H9 (cell line): ENCODE results near the gene PIK3CG. TPM values are rescaled to one million over a fixed set of nuclear protein-coding genes. Genes with fewer than 3 reads are reported as not detected.

ENCODE experiments used
- DNase-seq: peaks from one replicate; pipeline ENCODE4 v3.0.0-alpha.2; 2017
- H2AFZ ChIP-seq: one replicate; pipeline ENCODE4 v1.6.1; 2013; ENCODE audit warnings: mild to moderate bottlenecking, low read length, control low read depth, moderate library complexity
- H2AK5ac ChIP-seq: 2 replicates; pipeline ENCODE4 v1.6.1; 2013; ENCODE audit warnings: low read length, control low read depth, mixed read lengths; ENCODE audit not compliant: insufficient read length
- H2BK120ac ChIP-seq: one replicate; pipeline ENCODE4 v1.6.1; 2013; ENCODE audit warnings: low read depth, mild to moderate bottlenecking, low read length, control low read depth, inconsistent platforms; ENCODE audit not compliant: poor library complexity, severe bottlenecking
- H2BK12ac ChIP-seq: 2 replicates; pipeline ENCODE4 v1.6.1; 2013; ENCODE audit warnings: low read length, control low read depth, mixed read lengths, low read depth; ENCODE audit not compliant: insufficient read length
- H2BK15ac ChIP-seq: 2 replicates; pipeline ENCODE4 v1.6.1; 2013; ENCODE audit warnings: low read depth, low read length, control low read depth
- H2BK20ac ChIP-seq: one replicate; pipeline ENCODE4 v1.6.1; 2013; ENCODE audit warnings: low read depth, mild to moderate bottlenecking, low read length, control low read depth, inconsistent platforms; ENCODE audit not compliant: poor library complexity, severe bottlenecking
- H2BK5ac ChIP-seq: 2 replicates; pipeline ENCODE4 v1.6.1; 2013; ENCODE audit warnings: low read length, control low read depth, mixed read lengths; ENCODE audit not compliant: insufficient read length
- H3K14ac ChIP-seq: 2 replicates; pipeline ENCODE4 v1.6.1; 2013; ENCODE audit warnings: low read length, control low read depth; ENCODE audit not compliant: insufficient read depth
- H3K18ac ChIP-seq: 2 replicates; pipeline ENCODE4 v1.6.1; 2013; ENCODE audit warnings: low read depth, mild to moderate bottlenecking, mixed read lengths, low read length, control low read depth; ENCODE audit not compliant: insufficient read length
- H3K23ac ChIP-seq: 2 replicates; pipeline ENCODE4 v1.6.1; 2013; ENCODE audit warnings: low read length, control low read depth, mixed read lengths, low read depth; ENCODE audit not compliant: insufficient read length
- H3K23me2 ChIP-seq: 2 replicates; pipeline ENCODE4 v1.6.1; 2013; ENCODE audit warnings: low read depth, mild to moderate bottlenecking, mixed read lengths, low read length, control low read depth; ENCODE audit not compliant: insufficient read length, poor library complexity, severe bottlenecking
- H3K27ac ChIP-seq: 2 replicates; pipeline ENCODE4 v1.5.1; 2013; ENCODE audit warnings: low read length, control low read depth, mixed read lengths, low read depth; ENCODE audit not compliant: insufficient read length
- H3K27me3 ChIP-seq: 2 replicates; pipeline ENCODE4 v1.6.1; 2013; ENCODE audit warnings: low read length, control low read depth, inconsistent platforms; ENCODE audit not compliant: insufficient read depth
- H3K4ac ChIP-seq: 2 replicates; pipeline ENCODE4 v1.6.1; 2013; ENCODE audit warnings: low read depth, mild to moderate bottlenecking, control low read depth, inconsistent platforms, low read length, moderate library complexity
- H3K4me1 ChIP-seq: 2 replicates; pipeline ENCODE4 v1.6.1; 2013; ENCODE audit warnings: low read length, control low read depth, inconsistent platforms; ENCODE audit not compliant: insufficient read depth
- H3K4me2 ChIP-seq: 2 replicates; pipeline ENCODE4 v1.6.1; 2013; ENCODE audit warnings: low read length, control low read depth, mixed read lengths; ENCODE audit not compliant: insufficient read length, insufficient read depth
- H3K56ac ChIP-seq: 2 replicates; pipeline ENCODE4 v1.6.1; 2013; ENCODE audit warnings: low read depth, mild to moderate bottlenecking, mixed read lengths, low read length, control low read depth; ENCODE audit not compliant: insufficient read length
- H3K79me1 ChIP-seq: 2 replicates; pipeline ENCODE4 v1.6.1; 2013; ENCODE audit warnings: low read depth, mild to moderate bottlenecking, moderate library complexity, low read length, control low read depth, inconsistent platforms; ENCODE audit not compliant: insufficient read depth, poor library complexity, severe bottlenecking
- H3K79me2 ChIP-seq: 2 replicates; pipeline ENCODE4 v1.6.1; 2013; ENCODE audit warnings: low read length, control low read depth, inconsistent platforms; ENCODE audit not compliant: insufficient read depth
- H3K9ac ChIP-seq: 2 replicates; pipeline ENCODE4 v1.6.1; 2013; ENCODE audit warnings: low read length, control low read depth, mixed read lengths; ENCODE audit not compliant: insufficient read length; ENCODE audit errors: extremely low read depth
- H3K9me3 ChIP-seq: one replicate; pipeline ENCODE4 v1.6.1; 2013; ENCODE audit warnings: low read depth, low read length, inconsistent platforms; ENCODE audit not compliant: control insufficient read depth
- H3T11ph ChIP-seq: one replicate; pipeline ENCODE4 v1.6.1; 2013; ENCODE audit warnings: mild to moderate bottlenecking, low read length, control low read depth, inconsistent platforms
- H4K20me1 ChIP-seq: one replicate; pipeline ENCODE4 v1.6.1; 2013; ENCODE audit not compliant: control insufficient read depth, insufficient read length, insufficient read depth
- H4K5ac ChIP-seq: 2 replicates; pipeline ENCODE4 v1.6.1; 2013; ENCODE audit warnings: low read depth, mild to moderate bottlenecking, mixed read lengths, low read length, control low read depth; ENCODE audit not compliant: insufficient read length
- H4K8ac ChIP-seq: replicated peaks from 2 replicates; pipeline ENCODE4 v1.6.1; 2013; ENCODE audit warnings: low read length, control low read depth, mixed read lengths, low read depth; ENCODE audit not compliant: insufficient read length
- H4K91ac ChIP-seq: 2 replicates; pipeline ENCODE4 v1.6.1; 2013; ENCODE audit warnings: low read depth, mild to moderate bottlenecking, moderate library complexity, mixed read lengths, low read length, control low read depth; ENCODE audit not compliant: insufficient read length
- H3K27ac Mint-ChIP-seq, 3 experiments: 2 replicates in 2 of 3; 3 replicates in 1 of 3; pipeline ENCODE4 v1.8.0; 2020 to 2021; ENCODE audit warnings: mixed read lengths in 3 of 3, mild to moderate bottlenecking in 1 of 3, moderate library complexity in 1 of 3
- H3K27me3 Mint-ChIP-seq: 2 replicates; pipeline ENCODE4 v1.8.0; 2021; ENCODE audit warnings: low read depth, mild to moderate bottlenecking, moderate library complexity, mixed read lengths
- H3K36me3 Mint-ChIP-seq, 3 experiments: 2 replicates in 2 of 3; 3 replicates in 1 of 3; pipeline ENCODE4 v1.8.0; 2020 to 2021; ENCODE audit warnings: low read depth in 3 of 3, mixed read lengths in 3 of 3; ENCODE audit not compliant: insufficient read depth in 1 of 3
- H3K4me1 Mint-ChIP-seq, 2 experiments: 2 replicates each; pipeline ENCODE4 v1.8.0; 2020; ENCODE audit warnings: mixed read lengths in 2 of 2
- H3K4me3 Mint-ChIP-seq, 2 experiments: 2 replicates in 1 of 2; 3 replicates in 1 of 2; pipeline ENCODE4 v1.8.0; 2020 to 2021; ENCODE audit warnings: mild to moderate bottlenecking in 2 of 2, mixed read lengths in 2 of 2, moderate library complexity in 1 of 2
- H3K9me3 Mint-ChIP-seq, 2 experiments: 2 replicates in 1 of 2; 3 replicates in 1 of 2; pipeline ENCODE4 v1.8.0; 2020; ENCODE audit warnings: mild to moderate bottlenecking in 2 of 2, mixed read lengths in 2 of 2, moderate library complexity in 1 of 2
- WGBS: extraction: QIAGEN DNeasy Blood & Tissue Kit; methylation state at CpG from one replicate; pipeline ENCODE4 v1.1.7; 2013; ENCODE audit warnings: missing lambda C conversion rate, low lambda C conversion rate, mixed read lengths; ENCODE audit not compliant: insufficient read length; ENCODE audit errors: extremely low coverage; 5-methylcytosine and 5-hydroxymethylcytosine counted together
- total RNA-seq: library from RNA; stranded (reverse); gene quantifications from 2 replicates; pipeline ENCODE4 v1.2.1, GENCODE V29; 2021
- TF ChIP-seq, protein P1 (sequence below): fragments of 200-600 bp; sonication (generic); conservative IDR thresholded peaks from 3 replicates; pipeline ENCODE4 v1.8.0; 2021; ENCODE audit warnings: antibody characterized with exemption, mild to moderate bottlenecking

The PIK3CG gene
- total RNA-seq, 1 experiment from 2014 or later, result not detected

DNA sequence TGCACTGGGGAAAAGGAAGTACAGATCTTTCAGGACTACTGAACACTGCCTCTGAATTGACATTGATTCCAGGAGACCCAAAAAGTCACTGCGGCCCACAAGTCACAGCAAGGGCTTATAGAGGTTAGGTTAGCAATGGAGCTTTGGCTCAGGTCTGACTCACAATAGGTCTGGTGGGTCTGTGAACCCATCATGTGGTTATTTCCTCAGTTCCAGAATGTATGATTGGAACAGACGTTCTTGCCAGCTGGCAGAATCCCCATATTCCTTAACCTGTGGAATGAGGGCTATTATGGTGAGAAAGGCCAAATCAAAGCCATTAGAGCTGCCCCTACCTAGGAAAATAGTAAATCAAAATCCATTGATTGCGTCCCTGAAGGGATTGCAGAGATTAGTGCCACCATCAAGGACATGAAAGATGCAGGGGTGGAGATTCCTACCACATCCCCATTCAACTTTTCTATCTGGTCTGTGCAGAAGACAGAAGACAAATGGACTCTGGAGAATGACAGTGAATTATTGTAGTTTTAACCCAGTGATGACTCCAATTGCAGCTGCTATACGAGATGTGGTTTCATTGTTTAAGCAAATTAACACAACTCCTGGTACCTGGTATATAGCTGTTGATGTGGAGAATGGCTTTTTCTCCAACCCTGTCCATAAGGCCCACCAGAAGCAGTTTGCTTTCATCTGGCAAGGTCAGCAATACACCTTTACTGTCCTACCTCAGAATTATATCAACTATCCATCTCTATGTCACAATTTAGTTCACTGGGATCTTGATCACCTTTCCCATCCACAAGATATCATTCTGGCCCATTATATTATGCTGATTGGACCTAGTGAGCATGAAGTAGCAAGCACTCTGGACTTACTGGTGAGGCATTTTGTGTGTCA lies 44.5 kb upstream of the PIK3CG start:
- Histone ChIP-seq H3K23ac (no peak overlapping the region), H2BK120ac (no peak overlapping the region), H3K4me2 (no peak overlapping the region), H2BK20ac (no peak overlapping the region), H3K79me2 (no peaks in the 10 kb centered on the region), H4K20me1 (no peaks in the 10 kb centered on the region), H3K23me2 (no peaks in the 10 kb centered on the region), H3K14ac (no peak overlapping the region), H3K27ac (no peak overlapping the region), H3K79me1 (no peaks in the 10 kb centered on the region), H4K8ac (no peak overlapping the region), H3K56ac (no peak overlapping the region), H3K4me1 (no peaks in the 10 kb centered on the region), H4K5ac (no peak overlapping the region), H2BK5ac (no peak overlapping the region), H3K18ac (no peak overlapping the region), H4K91ac (no peak overlapping the region), H2BK15ac (no peak overlapping the region), H3K27me3 (no peaks in the 10 kb centered on the region), H2BK12ac (no peak overlapping the region), H3K9ac (no peak overlapping the region), H2AK5ac (no peak overlapping the region), H3T11ph (no peak overlapping the region), H3K4ac (no peak overlapping the region), H3K9me3 (no peaks in the 10 kb centered on the region), H2AFZ (no peak overlapping the region)
- Mint-ChIP-seq H3K9me3 (peaks cover 0 to 3% of the 10 kb centered on the region in 2 experiments; a peak in 2 of 5 replicates), H3K36me3 (no peaks in the 10 kb centered on the region), H3K4me3 (no peak overlapping the region), H3K27ac (no peak overlapping the region), H3K27me3 (no peaks in the 10 kb centered on the region), H3K4me1 (no peaks in the 10 kb centered on the region)
- DNase-seq, result no peak
- TF ChIP-seq, protein P1, sequence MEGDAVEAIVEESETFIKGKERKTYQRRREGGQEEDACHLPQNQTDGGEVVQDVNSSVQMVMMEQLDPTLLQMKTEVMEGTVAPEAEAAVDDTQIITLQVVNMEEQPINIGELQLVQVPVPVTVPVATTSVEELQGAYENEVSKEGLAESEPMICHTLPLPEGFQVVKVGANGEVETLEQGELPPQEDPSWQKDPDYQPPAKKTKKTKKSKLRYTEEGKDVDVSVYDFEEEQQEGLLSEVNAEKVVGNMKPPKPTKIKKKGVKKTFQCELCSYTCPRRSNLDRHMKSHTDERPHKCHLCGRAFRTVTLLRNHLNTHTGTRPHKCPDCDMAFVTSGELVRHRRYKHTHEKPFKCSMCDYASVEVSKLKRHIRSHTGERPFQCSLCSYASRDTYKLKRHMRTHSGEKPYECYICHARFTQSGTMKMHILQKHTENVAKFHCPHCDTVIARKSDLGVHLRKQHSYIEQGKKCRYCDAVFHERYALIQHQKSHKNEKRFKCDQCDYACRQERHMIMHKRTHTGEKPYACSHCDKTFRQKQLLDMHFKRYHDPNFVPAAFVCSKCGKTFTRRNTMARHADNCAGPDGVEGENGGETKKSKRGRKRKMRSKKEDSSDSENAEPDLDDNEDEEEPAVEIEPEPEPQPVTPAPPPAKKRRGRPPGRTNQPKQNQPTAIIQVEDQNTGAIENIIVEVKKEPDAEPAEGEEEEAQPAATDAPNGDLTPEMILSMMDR, result no peak
- no CpG with 5 or more reads among the region's 4 CpGs for WGBS
